CD14-positive monocyte (primary cell): ENCODE data around the gene LOXL3. TPM values are rescaled to one million over a fixed set of nuclear protein-coding genes. Genes with fewer than 3 reads are reported as not detected.

Experiments used
- DNase-seq, 3 donors: peaks; one replicate each; pipeline ENCODE4 v3.0.0-alpha.2; 2011 to 2022
- H2AFZ ChIP-seq: 2 replicates; pipeline ENCODE4 v1.6.0; 2012; ENCODE audit warnings: mild to moderate bottlenecking, low read depth, low read length, inconsistent platforms; ENCODE audit not compliant: insufficient read depth, poor library complexity, severe bottlenecking
- H3K27ac ChIP-seq, 2 donors: 1 replicate in 1 of 2; 2 replicates in 1 of 2; pipeline ENCODE4 v1.5.1; 2012 to 2013; ENCODE audit warnings: low read length in 2 of 2, control low read depth in 1 of 2, inconsistent platforms in 1 of 2, low read depth in 1 of 2, mild to moderate bottlenecking in 1 of 2
- H3K27me3 ChIP-seq, 2 donors: one replicate each; pipeline versions ENCODE4 v1.6.0 to v1.6.1; 2011 to 2013; ENCODE audit warnings: low read length in 2 of 2; ENCODE audit not compliant: control insufficient read depth in 2 of 2, insufficient read depth in 2 of 2
- H3K36me3 ChIP-seq, 2 donors: replicated peaks in 1 of 2; 1 replicate in 1 of 2; 2 replicates in 1 of 2; pipeline versions ENCODE4 v1.5.1 to v1.6.1; 2012 to 2013; ENCODE audit warnings: low read length in 2 of 2, control low read depth in 1 of 2, inconsistent platforms in 1 of 2, mild to moderate bottlenecking in 1 of 2; ENCODE audit not compliant: insufficient read depth in 2 of 2, control insufficient read depth in 1 of 2
- H3K4me1 ChIP-seq, 2 donors: 1 replicate in 1 of 2; 2 replicates in 1 of 2; pipeline versions ENCODE4 v1.5.1 to v1.6.1; 2012 to 2013; ENCODE audit warnings: low read length in 2 of 2, control low read depth in 1 of 2, inconsistent platforms in 1 of 2, mild to moderate bottlenecking in 1 of 2, moderate library complexity in 1 of 2; ENCODE audit not compliant: insufficient read depth in 2 of 2, control insufficient read depth in 1 of 2
- H3K4me2 ChIP-seq: replicated peaks from 2 replicates; pipeline ENCODE3; 2012; ENCODE audit warnings: low read length, moderate library complexity, mild to moderate bottlenecking; ENCODE audit not compliant: poor library complexity, severe bottlenecking; ENCODE audit errors: extremely low read depth
- H3K4me3 ChIP-seq, 3 experiments: fragments of 200-600 bp in 1 of 3; sonication (generic) in 1 of 3; replicated peaks in 1 of 3; 1 replicate in 2 of 3; 2 replicates in 1 of 3; pipeline ENCODE4 v1.5.1; 2011 to 2013; ENCODE audit warnings: low read length in 3 of 3, mild to moderate bottlenecking in 3 of 3, control low read depth in 2 of 3, low read depth in 2 of 3, inconsistent platforms in 1 of 3, moderate library complexity in 1 of 3
- H3K79me2 ChIP-seq: 2 replicates; pipeline ENCODE4 v1.6.0; 2012; ENCODE audit warnings: mild to moderate bottlenecking, control low read depth, inconsistent platforms, low read length, moderate library complexity; ENCODE audit not compliant: insufficient read depth
- H3K9ac ChIP-seq: 2 replicates; pipeline ENCODE4 v1.6.0; 2017; ENCODE audit warnings: low read length, mild to moderate bottlenecking; ENCODE audit not compliant: insufficient read depth, poor library complexity, severe bottlenecking
- H3K9me3 ChIP-seq, 2 donors: replicated peaks in 1 of 2; 1 replicate in 1 of 2; 2 replicates in 1 of 2; pipeline versions ENCODE4 v1.5.1 to v1.6.1; 2012 to 2013; ENCODE audit warnings: low read length in 2 of 2, control low read depth in 1 of 2; ENCODE audit not compliant: control insufficient read depth in 1 of 2, insufficient read depth in 1 of 2
- H4K20me1 ChIP-seq: 2 replicates; pipeline ENCODE4 v1.6.0; 2012; ENCODE audit warnings: mild to moderate bottlenecking, low read length, control low read depth, moderate library complexity; ENCODE audit not compliant: insufficient read depth
- H3K27ac Mint-ChIP-seq, 7 donors: one replicate each; pipeline ENCODE4 v1.8.0; 2020; ENCODE audit warnings: mild to moderate bottlenecking in 7 of 7, mixed read lengths in 7 of 7, moderate library complexity in 6 of 7, inconsistent platforms in 2 of 7
- H3K27me3 Mint-ChIP-seq, 3 donors: one replicate each; pipeline ENCODE4 v1.8.0; 2021 to 2022; ENCODE audit warnings: low read depth in 3 of 3, mild to moderate bottlenecking in 3 of 3, mixed read lengths in 3 of 3, moderate library complexity in 3 of 3, inconsistent platforms in 1 of 3
- H3K36me3 Mint-ChIP-seq, 2 donors: one replicate each; pipeline ENCODE4 v1.8.0; 2020; ENCODE audit warnings: mixed read lengths in 2 of 2, inconsistent platforms in 1 of 2, mild to moderate bottlenecking in 1 of 2
- H3K4me1 Mint-ChIP-seq: one replicate; pipeline ENCODE4 v1.8.0; 2020; ENCODE audit warnings: mild to moderate bottlenecking, mixed read lengths
- H3K4me3 Mint-ChIP-seq, 2 donors: one replicate each; pipeline ENCODE4 v1.8.0; 2020; ENCODE audit warnings: mild to moderate bottlenecking in 2 of 2, mixed read lengths in 2 of 2, moderate library complexity in 1 of 2
- H3K9me3 Mint-ChIP-seq, 7 donors: one replicate each; pipeline ENCODE4 v1.8.0; 2020 to 2022; ENCODE audit warnings: mixed read lengths in 7 of 7, mild to moderate bottlenecking in 6 of 7, moderate library complexity in 6 of 7, inconsistent platforms in 2 of 7
- WGBS: methylation state at CpG from one replicate; pipeline ENCODE4 v1.1.5; 2013; ENCODE audit warnings: missing lambda C conversion rate; ENCODE audit not compliant: insufficient coverage; 5-methylcytosine and 5-hydroxymethylcytosine counted together
- intact Hi-C, 2 donors: fragments of 100-400 bp; cut with micrococcal nuclease; formaldehyde crosslinking; loops; one replicate each; pipeline versions ENCODE4 v1.15.0 to v1.15.1; 2023
- polyA plus RNA-seq, 3 donors: library from polyadenylated mRNA; depleted of rRNA in 1 of 3; unstranded in 2 of 3; stranded (reverse) in 1 of 3; fragments of 300-500 nt in 2 of 3; fragments of >200 nt in 1 of 3; fragmentation: Illumina TruSeq in 2 of 3; gene quantifications; 1 replicate in 2 of 3; 2 replicates in 1 of 3; pipeline ENCODE4 v1.2.3, GENCODE V29; 2012 to 2021
- TF ChIP-seq, protein P1 (sequence below): fragments of 200-600 bp; IDR thresholded peaks from one replicate; pipeline ENCODE4 v1.8.0; 2022; ENCODE audit warnings: antibody characterized with exemption, mild to moderate bottlenecking

Gene LOXL3
- polyA plus RNA-seq, 3 donors = 18.2 to 35.0 (median 18.5) TPM

DNA sequence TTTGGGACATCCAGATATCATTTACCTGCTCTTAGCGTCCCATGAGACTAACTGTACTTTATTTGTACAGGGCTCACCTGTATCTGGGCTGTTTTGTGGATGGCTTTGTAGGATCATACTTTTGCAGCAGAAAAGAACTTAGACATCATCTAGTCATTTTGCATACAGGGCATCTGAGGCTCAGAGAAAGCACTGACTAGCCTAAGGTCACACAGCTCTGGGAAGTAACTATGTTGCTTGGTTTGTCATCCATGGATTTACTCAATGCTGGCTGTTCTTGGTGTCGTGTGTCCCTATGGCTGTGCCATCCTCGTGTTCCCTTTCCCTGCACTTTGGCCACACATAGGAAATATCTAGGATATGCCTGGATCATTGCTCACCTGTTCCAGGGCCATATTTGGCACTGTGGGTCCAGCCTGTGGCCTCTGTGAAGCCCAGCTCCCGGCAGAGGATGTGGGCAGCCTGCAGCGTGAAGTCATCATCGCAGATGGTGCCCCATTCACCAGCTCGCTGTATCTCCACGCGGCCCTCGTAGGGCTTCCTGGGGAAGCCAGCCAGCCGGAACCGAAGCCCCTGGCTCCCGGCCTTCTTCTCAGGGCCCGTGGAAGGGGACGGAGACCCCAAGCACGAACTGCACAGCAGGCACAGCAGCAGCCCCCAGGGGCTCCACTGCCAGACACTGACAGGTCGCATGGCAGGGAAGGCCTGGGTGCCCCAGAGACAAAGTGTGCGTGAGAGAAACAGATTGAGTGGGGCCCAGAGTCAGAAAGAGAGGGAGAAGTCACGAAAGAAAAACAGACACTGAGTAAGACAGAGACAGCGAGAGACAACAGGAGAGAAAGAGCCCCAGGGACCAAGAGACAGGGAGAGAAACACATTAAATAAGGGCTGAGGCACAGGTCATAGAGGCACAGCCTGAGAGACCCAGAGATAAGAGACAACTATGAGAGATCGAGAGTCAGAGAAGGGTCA lies 1.5 kb downstream of the LOXL3 start:
- intact Hi-C loops = loop anchor here (5.0 kb wide), 1 partner anchor 35 kb away; no protein-coding TSS in a partner anchor
- no peak overlapping the region for H3K4me2 ChIP-seq
- TF ChIP-seq, protein P1, sequence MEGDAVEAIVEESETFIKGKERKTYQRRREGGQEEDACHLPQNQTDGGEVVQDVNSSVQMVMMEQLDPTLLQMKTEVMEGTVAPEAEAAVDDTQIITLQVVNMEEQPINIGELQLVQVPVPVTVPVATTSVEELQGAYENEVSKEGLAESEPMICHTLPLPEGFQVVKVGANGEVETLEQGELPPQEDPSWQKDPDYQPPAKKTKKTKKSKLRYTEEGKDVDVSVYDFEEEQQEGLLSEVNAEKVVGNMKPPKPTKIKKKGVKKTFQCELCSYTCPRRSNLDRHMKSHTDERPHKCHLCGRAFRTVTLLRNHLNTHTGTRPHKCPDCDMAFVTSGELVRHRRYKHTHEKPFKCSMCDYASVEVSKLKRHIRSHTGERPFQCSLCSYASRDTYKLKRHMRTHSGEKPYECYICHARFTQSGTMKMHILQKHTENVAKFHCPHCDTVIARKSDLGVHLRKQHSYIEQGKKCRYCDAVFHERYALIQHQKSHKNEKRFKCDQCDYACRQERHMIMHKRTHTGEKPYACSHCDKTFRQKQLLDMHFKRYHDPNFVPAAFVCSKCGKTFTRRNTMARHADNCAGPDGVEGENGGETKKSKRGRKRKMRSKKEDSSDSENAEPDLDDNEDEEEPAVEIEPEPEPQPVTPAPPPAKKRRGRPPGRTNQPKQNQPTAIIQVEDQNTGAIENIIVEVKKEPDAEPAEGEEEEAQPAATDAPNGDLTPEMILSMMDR = no peak
- DNase-seq = no peak
- H4K20me1 ChIP-seq = peaks cover 12% of the 10 kb centered on the region
- no peak overlapping the region for H3K4me3 ChIP-seq
- H3K9ac ChIP-seq = no peak overlapping the region
- WGBS = 65% methylated on average over 20 of the region's 21 CpGs
- peaks cover 38 to 59% of the 10 kb centered on the region in 2 donors for H3K4me1 ChIP-seq
- H3K9me3 Mint-ChIP-seq = no peaks in the 10 kb centered on the region
- H3K36me3 Mint-ChIP-seq = peaks cover 23 to 32% of the 10 kb centered on the region in 2 donors
- no peak overlapping the region for H2AFZ ChIP-seq
- peaks cover 10 to 12% of the 10 kb centered on the region in 2 donors for H3K36me3 ChIP-seq
- peaks cover 3 to 7% (median 6%) of the 10 kb centered on the region in 3 donors for H3K27me3 Mint-ChIP-seq
- no peaks in the 10 kb centered on the region for H3K9me3 ChIP-seq
- peaks cover 63% of the 10 kb centered on the region for H3K79me2 ChIP-seq
- H3K27ac Mint-ChIP-seq = peak overlapping the region in 1 of 7 donors; percentile 8
- peaks cover 53% of the 10 kb centered on the region for H3K4me1 Mint-ChIP-seq
- no peak overlapping the region for H3K27ac ChIP-seq
- H3K27me3 ChIP-seq = no peaks in the 10 kb centered on the region
- H3K4me3 Mint-ChIP-seq = peak overlapping the region in 1 of 2 donors; percentile 32

DNA sequence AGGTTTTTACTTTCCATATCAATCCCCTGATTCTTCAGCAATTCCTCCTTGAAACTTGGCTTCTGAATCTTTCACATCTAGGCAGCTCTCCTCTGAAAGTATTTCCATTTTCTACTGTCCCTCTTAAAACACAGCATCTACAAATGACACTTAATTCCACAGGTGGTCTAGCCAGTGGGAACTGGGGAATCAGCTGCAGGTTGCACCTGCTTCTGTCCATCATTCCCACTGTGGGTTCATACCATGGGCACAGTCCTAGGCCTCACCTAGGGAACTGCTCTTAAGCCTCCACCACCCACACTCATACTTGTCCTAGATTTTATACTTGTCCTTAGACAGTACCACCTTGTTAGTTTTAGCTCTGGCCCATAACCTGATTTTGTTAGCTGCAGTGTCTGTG lies 2.2 kb downstream of the LOXL3 start:
- DNase-seq = no peak
- Mint-ChIP-seq H3K27ac (peak overlapping the region in 1 of 7 donors; percentile 4), H3K4me3 (no peak overlapping the region), H3K4me1 (peaks cover 46% of the 10 kb centered on the region), H3K9me3 (no peaks in the 10 kb centered on the region), H3K27me3 (peaks cover 3 to 7% (median 6%) of the 10 kb centered on the region in 3 donors), H3K36me3 (peaks cover 16 to 25% of the 10 kb centered on the region in 2 donors)
- intact Hi-C loops = loop anchor here (5.0 kb wide), 1 partner anchor 36 kb away; no protein-coding TSS in a partner anchor
- no peak overlapping the region for H2AFZ ChIP-seq
- peaks cover 4 to 5% of the 10 kb centered on the region in 2 donors for H3K36me3 ChIP-seq
- H3K27ac ChIP-seq = no peak overlapping the region
- TF ChIP-seq, protein P1 = no peak
- peaks cover 5% of the 10 kb centered on the region for H4K20me1 ChIP-seq
- H3K79me2 ChIP-seq = peaks cover 56% of the 10 kb centered on the region
- H3K27me3 ChIP-seq = no peaks in the 10 kb centered on the region
- peaks cover 33 to 52% of the 10 kb centered on the region in 2 donors for H3K4me1 ChIP-seq
- no peaks in the 10 kb centered on the region for H3K9me3 ChIP-seq
- H3K9ac ChIP-seq = no peak overlapping the region
- no peak overlapping the region for H3K4me2 ChIP-seq
- H3K4me3 ChIP-seq = no peak overlapping the region
